Measurements from ENCODE around the gene GJD2.

GRCh38 chr15:34754674-34755418, at the start of gene GJD2:
- TF ChIP-seq POLR2AphosphoS5 (IDR thresholded peaks at IDR 0.05; ENCODE audit: borderline replicate concordance, low read depth, low read length) (no peak), EZH2 (IDR thresholded peaks at IDR 0.05) (no peak)
